ENCODE measurements around the gene TBC1D23. TPM values are rescaled to one million over a fixed set of nuclear protein-coding genes. Genes with fewer than 3 reads are reported as not detected.

TBC1D23 gene
- total RNA-seq (2021) (28.1 and 32.4 TPM in 2 replicates), Bru-seq, nascent RNA (percentile 81 among the genes with signal in this experiment), BruChase-seq, experiment 1, labeled RNA remaining after a 2-hour chase (percentile 78 among the genes with signal in this experiment), BruChase-seq, experiment 2, labeled RNA remaining after a 6-hour chase (percentile 72 among the genes with signal in this experiment)
- long read RNA-seq, transcript TBC1D23-202 (19 exons, 3,677 nt) = major isoform, 41 of 85 reads
- long read RNA-seq, transcript TBC1D23-201 (18 exons, 3,656 nt) = minor isoform, 31 of 85 reads
- long read RNA-seq, partial matches to known transcripts = 0 of 85 reads
- long read RNA-seq, other reads (novel, unspliced or antisense) = 12 of 85 reads

DNA sequence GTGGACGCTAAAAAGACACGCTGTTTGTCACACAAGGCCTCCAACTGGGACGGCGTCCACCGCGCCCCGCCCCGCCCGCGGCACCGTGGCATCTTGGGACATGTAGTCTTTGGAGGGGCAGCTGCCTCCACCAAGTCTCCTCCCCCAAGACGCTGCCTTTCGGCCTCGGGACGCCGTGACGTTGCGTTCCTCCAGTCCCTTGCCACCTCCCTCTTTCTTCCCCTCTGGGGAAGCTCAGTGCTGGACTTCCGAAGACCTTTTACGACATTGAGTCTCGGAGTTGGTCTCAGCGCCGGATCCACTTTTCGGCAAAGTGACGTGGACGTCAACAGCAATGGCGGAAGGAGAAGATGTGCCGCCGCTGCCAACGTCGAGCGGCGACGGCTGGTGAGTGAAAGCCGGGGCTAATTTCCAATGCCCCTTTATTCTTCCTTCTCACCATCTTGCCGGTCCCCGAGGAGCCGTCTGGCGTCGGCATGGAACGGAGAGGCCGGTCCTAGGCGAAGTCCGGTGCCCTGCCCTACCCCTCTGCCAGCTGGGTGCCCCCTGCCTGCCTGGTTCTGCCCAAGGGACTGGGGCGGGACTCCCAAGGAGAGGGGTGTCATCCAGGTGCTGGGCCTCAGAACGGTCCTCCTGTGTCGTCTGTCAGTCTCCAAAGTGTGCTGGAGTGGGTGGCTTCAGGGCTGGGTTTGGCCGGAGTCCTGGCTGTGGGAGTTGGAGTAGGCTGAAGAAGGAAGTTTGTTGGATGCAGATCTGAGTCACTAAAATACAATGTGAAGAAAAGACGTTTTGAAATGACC, at the start of gene TBC1D23:
TBC1D23 (plus strand) TSS at position 308 of the 800 bp plus-strand sequence; CDS start at position 335, 27 bp downstream.
- H3K27ac ChIP-seq (ENCODE audit: low read depth, low read length, poor library complexity, severe bottlenecking) = peak within 1 kb of the TSS; percentile 88
- intact Hi-C loops (cut with micrococcal nuclease; ENCODE audit: unreplicated experiment) = no loop called here
- BruUV-seq (replicated peaks) = no TSS peak

GRCh38 chr3:100213891-100214573, 46.8 kb upstream of the TBC1D23 start:
- CTCF ChIA-PET = no interaction called here
- H3K27me3 ChIP-seq (replicated peaks; ENCODE audit: insufficient read depth, low read depth, low read length, poor library complexity) = no peaks in the 10 kb centered on the region
- no peaks in the 10 kb centered on the region for H3K36me3 ChIP-seq (ENCODE audit: insufficient read depth, low read length, poor library complexity, severe bottlenecking)
- H3K4me1 ChIP-seq (ENCODE audit: insufficient read depth, low read length, poor library complexity, severe bottlenecking) = peaks cover 18% of the 10 kb centered on the region
- no peak overlapping the region for H3K4me3 ChIP-seq (ENCODE audit: low read depth, low read length, poor library complexity, severe bottlenecking)
- no peak for DNase-seq (ENCODE audit: low spot score)
- TF ChIP-seq, protein P1, sequence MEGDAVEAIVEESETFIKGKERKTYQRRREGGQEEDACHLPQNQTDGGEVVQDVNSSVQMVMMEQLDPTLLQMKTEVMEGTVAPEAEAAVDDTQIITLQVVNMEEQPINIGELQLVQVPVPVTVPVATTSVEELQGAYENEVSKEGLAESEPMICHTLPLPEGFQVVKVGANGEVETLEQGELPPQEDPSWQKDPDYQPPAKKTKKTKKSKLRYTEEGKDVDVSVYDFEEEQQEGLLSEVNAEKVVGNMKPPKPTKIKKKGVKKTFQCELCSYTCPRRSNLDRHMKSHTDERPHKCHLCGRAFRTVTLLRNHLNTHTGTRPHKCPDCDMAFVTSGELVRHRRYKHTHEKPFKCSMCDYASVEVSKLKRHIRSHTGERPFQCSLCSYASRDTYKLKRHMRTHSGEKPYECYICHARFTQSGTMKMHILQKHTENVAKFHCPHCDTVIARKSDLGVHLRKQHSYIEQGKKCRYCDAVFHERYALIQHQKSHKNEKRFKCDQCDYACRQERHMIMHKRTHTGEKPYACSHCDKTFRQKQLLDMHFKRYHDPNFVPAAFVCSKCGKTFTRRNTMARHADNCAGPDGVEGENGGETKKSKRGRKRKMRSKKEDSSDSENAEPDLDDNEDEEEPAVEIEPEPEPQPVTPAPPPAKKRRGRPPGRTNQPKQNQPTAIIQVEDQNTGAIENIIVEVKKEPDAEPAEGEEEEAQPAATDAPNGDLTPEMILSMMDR (conservative IDR thresholded peaks at IDR 0.05; ENCODE audit: low read depth, low read length) = no peak
- TF ChIP-seq EZH2 (IDR thresholded peaks at IDR 0.05; ENCODE audit: borderline replicate concordance, low read depth, low read length, poor library complexity, severe bottlenecking) = no peak
- POLR2A ChIA-PET (ENCODE audit: low non-redundant PET) = no interaction called here
- BruUV-seq (replicated peaks) = no TSS peak
- no peaks in the 10 kb centered on the region for H3K9me3 ChIP-seq (ENCODE audit: low read depth, low read length, poor library complexity, severe bottlenecking)
- intact Hi-C loops (cut with micrococcal nuclease; ENCODE audit: unreplicated experiment) = no loop called here
- no peak overlapping the region for H3K27ac ChIP-seq (ENCODE audit: low read depth, low read length, poor library complexity, severe bottlenecking)

More for the DNA sequence above, at the start of gene TBC1D23:
- H3K4me3 ChIP-seq (ENCODE audit: low read depth, low read length, poor library complexity, severe bottlenecking) = peak within 1 kb of the TSS; percentile 90
- ChIA-PET CTCF (interaction anchor here (1.1 kb wide), 1 partner anchor 429 kb away, joined by 13 read pairs; no protein-coding TSS in a partner anchor), POLR2A (ENCODE audit: low non-redundant PET) (interaction anchor here (0.7 kb wide), 1 partner anchor 191 kb away, joined by 3 read pairs; no protein-coding TSS in a partner anchor)
- no peaks in the 10 kb centered on the region for H3K27me3 ChIP-seq (replicated peaks; ENCODE audit: insufficient read depth, low read depth, low read length, poor library complexity)
- H3K36me3 ChIP-seq (ENCODE audit: insufficient read depth, low read length, poor library complexity, severe bottlenecking) = no peaks in the 10 kb centered on the region
- peaks cover 18% of the 10 kb centered on the region for H3K4me1 ChIP-seq (ENCODE audit: insufficient read depth, low read length, poor library complexity, severe bottlenecking)
- no peak for TF ChIP-seq EZH2 (IDR thresholded peaks at IDR 0.05; ENCODE audit: borderline replicate concordance, low read depth, low read length, poor library complexity, severe bottlenecking)
- TF ChIP-seq, protein P1 (conservative IDR thresholded peaks at IDR 0.05; ENCODE audit: low read depth, low read length) = no peak
- peak; percentile 100 for DNase-seq (ENCODE audit: low spot score)
- H3K9me3 ChIP-seq (ENCODE audit: low read depth, low read length, poor library complexity, severe bottlenecking) = no peaks in the 10 kb centered on the region

- no peak for DNase-seq (ENCODE audit: low spot score)
- POLR2A ChIA-PET (ENCODE audit: low non-redundant PET) = no interaction called here
Observed at GRCh38 chr3:100214574-100214964, 46.2 kb upstream of the TBC1D23 start.

More at GRCh38 chr3:100214574-100214964, 46.2 kb upstream of the TBC1D23 start:
- Histone ChIP-seq H3K9me3 (ENCODE audit: low read depth, low read length, poor library complexity, severe bottlenecking) (no peaks in the 10 kb centered on the region), H3K4me3 (ENCODE audit: low read depth, low read length, poor library complexity, severe bottlenecking) (no peak overlapping the region), H3K27me3 (replicated peaks; ENCODE audit: insufficient read depth, low read depth, low read length, poor library complexity) (no peaks in the 10 kb centered on the region), H3K4me1 (ENCODE audit: insufficient read depth, low read length, poor library complexity, severe bottlenecking) (peaks cover 18% of the 10 kb centered on the region), H3K36me3 (ENCODE audit: insufficient read depth, low read length, poor library complexity, severe bottlenecking) (no peaks in the 10 kb centered on the region), H3K27ac (ENCODE audit: low read depth, low read length, poor library complexity, severe bottlenecking) (no peak overlapping the region)
- no TSS peak for BruUV-seq (replicated peaks)
- intact Hi-C loops (cut with micrococcal nuclease; ENCODE audit: unreplicated experiment) = no loop called here
- no peak for TF ChIP-seq EZH2 (IDR thresholded peaks at IDR 0.05; ENCODE audit: borderline replicate concordance, low read depth, low read length, poor library complexity, severe bottlenecking)
- TF ChIP-seq, protein P1 (conservative IDR thresholded peaks at IDR 0.05; ENCODE audit: low read depth, low read length) = no peak
- CTCF ChIA-PET = no interaction called here

Measured in A673 (cell line).